GM08714 (cell line): Measurements from ENCODE around the gene CYREN.

Experiments
- H3K4me3 ChIP-seq: fragments of 200-500 bp; sonication (Bioruptor generic); 2 replicates; pipeline ENCODE4 v1.5.1; 2014; ENCODE audit warnings: mild to moderate bottlenecking, low read length, inconsistent platforms
- ZNF274 ChIP-seq: IDR thresholded peaks from 2 replicates; pipeline ENCODE4 v1.6.1; 2012; ENCODE audit warnings: mild to moderate bottlenecking, low read depth, low read length

Gene CYREN

DNA sequence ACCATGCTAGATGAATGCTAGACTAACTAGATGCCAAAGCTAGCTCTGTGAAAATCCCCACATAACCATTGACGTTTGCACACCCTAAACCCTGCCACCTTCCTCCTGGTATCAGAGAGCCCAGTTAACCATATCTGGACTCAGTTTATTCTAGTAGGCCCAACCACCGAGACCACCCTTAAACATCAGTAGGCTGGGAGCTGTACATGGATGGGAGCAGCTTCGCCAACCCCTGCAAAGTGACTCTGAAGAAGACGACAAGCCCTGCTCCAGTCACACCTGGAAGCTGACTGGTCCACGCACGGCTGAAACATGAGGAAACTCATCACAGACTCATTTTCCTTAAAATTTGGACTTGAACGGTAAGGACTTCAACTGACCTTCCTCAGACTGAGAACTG, 4.4 kb upstream of the CYREN start:
- no peak overlapping the region; the same call in 1 of the 2 replicates for H3K4me3 ChIP-seq
- no peak for TF ChIP-seq ZNF274

DNA sequence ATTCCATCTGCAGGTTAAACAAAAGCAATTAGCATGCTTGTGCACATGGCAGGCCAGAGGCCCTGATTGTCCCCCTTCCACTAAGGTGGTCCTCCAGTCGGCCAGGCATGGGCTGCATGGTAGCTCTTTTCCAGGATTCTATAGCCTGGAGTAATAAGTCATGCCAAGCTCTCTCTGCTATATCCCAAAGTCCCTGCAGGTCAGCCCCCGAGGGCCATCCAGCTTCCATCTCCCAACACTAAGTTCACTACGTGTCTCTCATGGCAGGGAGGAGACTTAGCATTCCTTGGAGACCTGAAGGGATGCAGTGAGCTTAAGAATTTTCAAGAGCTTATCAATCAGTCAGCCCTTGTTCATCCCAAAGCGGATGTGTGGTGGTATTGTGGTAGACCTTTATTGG, 3.4 kb upstream of the CYREN start:
- peak overlapping the region; percentile 32; the same call in 1 of the 2 replicates for H3K4me3 ChIP-seq

- peak overlapping the region; percentile 59; the same call in 1 of the 2 replicates for H3K4me3 ChIP-seq
Observed at GRCh38 chr7:135171581-135172291, 1.2 kb upstream of the CYREN start.

- H3K4me3 ChIP-seq, result peak overlapping the region; percentile 90; the same call in 1 of the 2 replicates
Observed at GRCh38 chr7:135170998-135171481, 533 bp upstream of the CYREN start.

- TF ChIP-seq ZNF274, result no peak
- H3K4me3 ChIP-seq, result peak overlapping the region; percentile 90
Observed at GRCh38 chr7:135169964-135170273, 588 bp downstream of the CYREN start.

DNA sequence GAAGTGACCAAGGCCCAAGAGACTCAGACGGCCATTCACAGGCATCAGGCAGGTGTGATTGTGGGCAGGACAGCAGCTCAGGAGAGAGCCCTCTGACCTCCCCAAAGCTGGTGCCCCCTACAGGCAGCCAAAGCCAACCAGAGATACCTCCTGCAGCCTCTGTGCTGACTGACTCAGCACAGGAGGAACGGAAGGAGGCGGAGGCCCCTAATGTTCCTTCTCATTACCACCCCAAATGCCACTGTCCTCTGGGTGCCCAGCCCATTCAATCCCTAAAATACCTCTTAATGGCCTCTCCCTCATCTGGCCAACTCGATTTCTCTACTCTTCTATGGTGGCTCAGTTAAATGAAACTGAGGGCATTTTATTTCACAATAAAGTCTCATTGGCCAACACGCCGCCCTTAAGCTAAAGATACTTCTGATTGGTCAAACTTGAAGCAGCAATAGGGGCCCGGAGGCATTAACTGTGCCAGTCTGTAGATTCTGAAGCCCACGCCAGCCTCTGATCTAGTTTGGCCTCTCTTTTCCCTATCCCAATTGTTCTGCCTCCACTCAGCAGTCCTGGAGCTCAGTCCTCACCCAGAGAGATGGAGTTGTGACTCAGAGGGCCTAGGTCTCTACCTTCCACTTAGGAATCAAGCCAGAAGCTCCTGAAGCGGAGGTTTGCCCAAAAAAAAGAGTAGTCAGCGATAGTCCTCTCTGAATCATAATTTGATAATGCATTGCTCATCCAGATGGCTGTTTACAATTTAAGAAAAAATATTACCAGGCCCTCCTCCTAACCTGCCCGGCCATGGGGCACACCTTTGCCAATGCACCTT, 1.2 kb downstream of the CYREN start:
- TF ChIP-seq ZNF274, result no peak
- peak overlapping the region; percentile 90 for H3K4me3 ChIP-seq

GRCh38 chr7:135168489-135169140, 1.9 kb downstream of the CYREN start:
- TF ChIP-seq ZNF274, result no peak
- peak overlapping the region; percentile 90; the same call in 1 of the 2 replicates for H3K4me3 ChIP-seq

DNA sequence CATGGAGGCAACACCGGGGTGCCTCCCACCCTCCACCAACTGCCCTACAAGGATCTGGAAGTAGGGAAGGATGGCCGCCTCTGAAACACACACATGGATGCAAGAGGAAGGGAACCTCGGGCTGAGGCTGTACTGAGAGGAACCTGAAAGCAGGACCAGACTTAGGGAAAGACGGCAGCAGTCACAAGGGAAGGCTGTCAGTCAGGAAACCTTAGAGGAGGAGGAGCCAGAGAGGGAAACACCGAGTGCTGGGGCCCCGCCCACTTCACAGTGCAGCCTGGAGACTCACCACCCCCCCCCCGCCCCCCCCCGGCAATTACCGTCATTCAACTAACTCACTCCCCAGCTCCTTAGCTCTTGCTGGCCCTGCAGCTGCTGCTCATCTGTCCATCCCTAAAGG, 2.5 kb downstream of the CYREN start:
- H3K4me3 ChIP-seq, result peak overlapping the region; percentile 90; the same call in 1 of the 2 replicates
- no peak for TF ChIP-seq ZNF274

DNA sequence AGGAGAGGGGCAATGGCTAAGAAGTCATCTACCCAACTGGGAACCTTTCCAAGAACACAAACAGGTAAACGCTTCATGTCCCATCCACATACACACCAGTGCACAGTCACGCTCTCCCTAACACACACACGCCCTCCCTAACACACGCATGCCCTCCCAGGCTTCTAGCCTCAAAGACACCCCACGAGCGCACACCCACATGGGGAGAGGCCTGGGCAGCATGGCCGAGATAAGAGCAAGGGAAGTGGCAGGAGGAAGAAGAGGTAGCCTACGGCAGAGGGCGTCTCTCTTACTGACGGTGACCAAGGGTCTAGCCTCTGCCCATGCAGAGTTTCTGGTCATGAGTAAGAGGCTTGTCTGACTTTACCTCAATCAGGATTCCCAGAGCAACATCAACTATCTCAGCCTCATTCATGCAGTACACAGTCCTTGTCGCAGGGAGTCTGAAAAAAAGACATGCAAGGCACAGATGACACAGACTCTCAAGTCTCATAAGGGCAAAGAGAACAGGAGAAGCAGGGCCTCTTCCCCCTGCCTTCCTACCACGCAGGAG, 3.1 kb downstream of the CYREN start:
- no peak for TF ChIP-seq ZNF274
- peak overlapping the region; percentile 20; the same call in 1 of the 2 replicates for H3K4me3 ChIP-seq

DNA sequence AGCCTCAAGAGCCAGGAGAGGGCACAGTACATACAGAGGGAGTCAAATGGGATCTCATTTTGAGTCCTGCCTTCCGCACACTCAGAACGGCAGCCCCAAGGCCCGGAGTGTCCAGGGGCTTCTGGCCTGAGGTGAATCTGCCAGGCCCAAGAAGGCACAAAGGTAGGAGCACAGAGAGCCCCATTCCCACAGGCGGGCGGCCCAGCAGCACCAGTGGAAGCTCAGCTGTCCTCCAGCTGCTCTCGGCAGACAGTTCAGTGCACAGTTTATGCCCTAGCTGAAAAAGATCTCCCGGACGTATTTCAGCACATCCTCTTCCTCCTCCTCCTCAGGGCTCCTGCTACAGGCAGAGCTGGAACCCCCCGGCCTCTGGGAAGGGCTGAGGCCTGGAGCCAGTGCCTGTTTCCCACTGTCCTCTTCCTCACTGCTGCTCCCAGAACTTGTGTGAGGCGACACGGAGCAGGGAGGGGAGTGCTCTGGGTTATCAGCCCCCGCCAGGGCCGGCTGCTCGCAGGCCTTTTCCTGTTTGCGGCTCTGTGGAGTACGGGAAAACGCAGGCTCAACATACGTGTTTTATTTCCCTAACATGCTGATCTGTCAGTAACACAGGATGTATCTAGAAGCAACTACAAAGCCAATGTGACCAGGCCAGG, 4.0 kb downstream of the CYREN start:
- no peak for TF ChIP-seq ZNF274
- no peak overlapping the region; the same call in 1 of the 2 replicates for H3K4me3 ChIP-seq

DNA sequence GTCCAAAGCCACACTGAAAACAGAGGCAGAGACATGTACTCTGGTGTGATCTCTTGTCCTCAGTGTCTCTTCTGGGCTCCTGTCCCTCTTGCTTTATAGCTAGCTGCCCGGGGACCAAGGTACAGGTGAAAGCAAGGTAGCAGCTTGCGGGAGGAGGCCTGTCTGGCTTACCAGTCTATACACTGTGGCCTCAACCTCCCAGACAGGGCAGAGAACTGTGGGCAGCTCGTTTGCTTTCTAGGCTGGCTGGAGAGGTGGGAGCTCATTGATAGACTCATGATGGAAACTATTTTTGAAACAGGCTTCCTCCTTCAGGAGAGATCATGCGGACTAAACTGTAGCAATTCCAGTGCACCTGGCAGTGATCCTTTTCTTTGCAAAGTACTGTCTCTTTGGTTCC, 4.6 kb downstream of the CYREN start:
- H3K4me3 ChIP-seq, result no peak overlapping the region
- no peak for TF ChIP-seq ZNF274

DNA sequence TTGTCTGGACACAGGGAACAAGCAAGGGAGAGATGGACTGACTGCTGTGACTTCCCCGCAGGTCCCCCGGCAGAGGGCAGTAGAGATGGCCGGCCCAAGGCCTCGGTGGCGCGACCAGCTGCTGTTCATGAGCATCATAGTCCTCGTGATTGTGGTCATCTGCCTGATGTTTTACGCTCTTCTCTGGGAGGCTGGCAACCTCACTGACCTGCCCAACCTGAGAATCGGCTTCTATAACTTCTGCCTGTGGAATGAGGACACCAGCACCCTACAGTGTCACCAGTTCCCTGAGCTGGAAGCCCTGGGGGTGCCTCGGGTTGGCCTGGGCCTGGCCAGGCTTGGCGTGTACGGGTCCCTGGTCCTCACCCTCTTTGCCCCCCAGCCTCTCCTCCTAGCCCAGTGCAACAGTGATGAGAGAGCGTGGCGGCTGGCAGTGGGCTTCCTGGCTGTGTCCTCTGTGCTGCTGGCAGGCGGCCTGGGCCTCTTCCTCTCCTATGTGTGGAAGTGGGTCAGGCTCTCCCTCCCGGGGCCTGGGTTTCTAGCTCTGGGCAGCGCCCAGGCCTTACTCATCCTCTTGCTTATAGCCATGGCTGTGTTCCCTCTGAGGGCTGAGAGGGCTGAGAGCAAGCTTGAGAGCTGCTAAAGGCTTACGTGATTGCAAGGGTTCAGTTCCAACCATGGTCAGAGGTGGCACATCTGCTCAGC, 6.0 kb downstream of the CYREN start:
- TF ChIP-seq ZNF274, result no peak
- no peak overlapping the region for H3K4me3 ChIP-seq

DNA sequence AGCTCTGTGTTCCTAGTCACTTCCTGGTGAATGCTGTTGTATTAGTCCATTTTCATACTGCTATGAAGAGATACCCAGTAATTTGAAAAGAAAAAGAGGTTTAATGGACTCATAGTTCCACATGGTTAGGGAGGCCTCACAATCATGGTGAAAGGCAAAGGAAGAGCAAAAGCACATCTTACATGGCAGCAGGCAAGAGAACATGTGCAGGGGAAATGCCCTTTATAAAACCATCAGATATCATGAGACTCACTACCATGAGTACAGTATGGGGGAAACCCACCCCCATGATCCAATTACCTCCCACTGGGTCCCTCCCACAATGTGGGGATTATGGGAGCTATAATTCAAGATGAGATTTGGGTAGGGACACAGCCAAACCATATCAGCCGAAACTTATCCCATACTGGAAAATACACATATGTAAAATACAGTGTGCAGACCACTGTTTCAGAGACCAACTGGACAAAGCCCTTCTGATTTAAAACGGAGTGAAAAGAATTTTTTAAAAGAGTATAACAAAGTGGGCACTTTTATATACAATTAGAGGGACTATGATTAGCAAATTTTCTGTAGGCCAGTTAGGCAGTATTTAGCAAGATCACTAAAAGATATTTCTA, 8.0 kb downstream of the CYREN start:
- H3K4me3 ChIP-seq, result no peak overlapping the region
- TF ChIP-seq ZNF274, result no peak
